H9 (cell line): ENCODE results near the gene DALRD3. TPM values are rescaled to one million over a fixed set of nuclear protein-coding genes. Genes with fewer than 3 reads are reported as not detected.

Experiments used
- DNase-seq: peaks from one replicate; pipeline ENCODE4 v3.0.0-alpha.2; 2017
- H2AFZ ChIP-seq: one replicate; pipeline ENCODE4 v1.6.1; 2013; ENCODE audit warnings: mild to moderate bottlenecking, low read length, control low read depth, moderate library complexity
- H2AK5ac ChIP-seq: 2 replicates; pipeline ENCODE4 v1.6.1; 2013; ENCODE audit warnings: low read length, control low read depth, mixed read lengths; ENCODE audit not compliant: insufficient read length
- H2BK120ac ChIP-seq: one replicate; pipeline ENCODE4 v1.6.1; 2013; ENCODE audit warnings: low read depth, mild to moderate bottlenecking, low read length, control low read depth, inconsistent platforms; ENCODE audit not compliant: poor library complexity, severe bottlenecking
- H2BK12ac ChIP-seq: 2 replicates; pipeline ENCODE4 v1.6.1; 2013; ENCODE audit warnings: low read length, control low read depth, mixed read lengths, low read depth; ENCODE audit not compliant: insufficient read length
- H2BK15ac ChIP-seq: 2 replicates; pipeline ENCODE4 v1.6.1; 2013; ENCODE audit warnings: low read depth, low read length, control low read depth
- H2BK20ac ChIP-seq: one replicate; pipeline ENCODE4 v1.6.1; 2013; ENCODE audit warnings: low read depth, mild to moderate bottlenecking, low read length, control low read depth, inconsistent platforms; ENCODE audit not compliant: poor library complexity, severe bottlenecking
- H2BK5ac ChIP-seq: 2 replicates; pipeline ENCODE4 v1.6.1; 2013; ENCODE audit warnings: low read length, control low read depth, mixed read lengths; ENCODE audit not compliant: insufficient read length
- H3K14ac ChIP-seq: 2 replicates; pipeline ENCODE4 v1.6.1; 2013; ENCODE audit warnings: low read length, control low read depth; ENCODE audit not compliant: insufficient read depth
- H3K18ac ChIP-seq: 2 replicates; pipeline ENCODE4 v1.6.1; 2013; ENCODE audit warnings: low read depth, mild to moderate bottlenecking, mixed read lengths, low read length, control low read depth; ENCODE audit not compliant: insufficient read length
- H3K23ac ChIP-seq: 2 replicates; pipeline ENCODE4 v1.6.1; 2013; ENCODE audit warnings: low read length, control low read depth, mixed read lengths, low read depth; ENCODE audit not compliant: insufficient read length
- H3K23me2 ChIP-seq: 2 replicates; pipeline ENCODE4 v1.6.1; 2013; ENCODE audit warnings: low read depth, mild to moderate bottlenecking, mixed read lengths, low read length, control low read depth; ENCODE audit not compliant: insufficient read length, poor library complexity, severe bottlenecking
- H3K27ac ChIP-seq: 2 replicates; pipeline ENCODE4 v1.5.1; 2013; ENCODE audit warnings: low read length, control low read depth, mixed read lengths, low read depth; ENCODE audit not compliant: insufficient read length
- H3K27me3 ChIP-seq: 2 replicates; pipeline ENCODE4 v1.6.1; 2013; ENCODE audit warnings: low read length, control low read depth, inconsistent platforms; ENCODE audit not compliant: insufficient read depth
- H3K4ac ChIP-seq: 2 replicates; pipeline ENCODE4 v1.6.1; 2013; ENCODE audit warnings: low read depth, mild to moderate bottlenecking, control low read depth, inconsistent platforms, low read length, moderate library complexity
- H3K4me1 ChIP-seq: 2 replicates; pipeline ENCODE4 v1.6.1; 2013; ENCODE audit warnings: low read length, control low read depth, inconsistent platforms; ENCODE audit not compliant: insufficient read depth
- H3K4me2 ChIP-seq: 2 replicates; pipeline ENCODE4 v1.6.1; 2013; ENCODE audit warnings: low read length, control low read depth, mixed read lengths; ENCODE audit not compliant: insufficient read length, insufficient read depth
- H3K56ac ChIP-seq: 2 replicates; pipeline ENCODE4 v1.6.1; 2013; ENCODE audit warnings: low read depth, mild to moderate bottlenecking, mixed read lengths, low read length, control low read depth; ENCODE audit not compliant: insufficient read length
- H3K79me1 ChIP-seq: 2 replicates; pipeline ENCODE4 v1.6.1; 2013; ENCODE audit warnings: low read depth, mild to moderate bottlenecking, moderate library complexity, low read length, control low read depth, inconsistent platforms; ENCODE audit not compliant: insufficient read depth, poor library complexity, severe bottlenecking
- H3K79me2 ChIP-seq: 2 replicates; pipeline ENCODE4 v1.6.1; 2013; ENCODE audit warnings: low read length, control low read depth, inconsistent platforms; ENCODE audit not compliant: insufficient read depth
- H3K9ac ChIP-seq: 2 replicates; pipeline ENCODE4 v1.6.1; 2013; ENCODE audit warnings: low read length, control low read depth, mixed read lengths; ENCODE audit not compliant: insufficient read length; ENCODE audit errors: extremely low read depth
- H3K9me3 ChIP-seq: one replicate; pipeline ENCODE4 v1.6.1; 2013; ENCODE audit warnings: low read depth, low read length, inconsistent platforms; ENCODE audit not compliant: control insufficient read depth
- H3T11ph ChIP-seq: one replicate; pipeline ENCODE4 v1.6.1; 2013; ENCODE audit warnings: mild to moderate bottlenecking, low read length, control low read depth, inconsistent platforms
- H4K20me1 ChIP-seq: one replicate; pipeline ENCODE4 v1.6.1; 2013; ENCODE audit not compliant: control insufficient read depth, insufficient read length, insufficient read depth
- H4K5ac ChIP-seq: 2 replicates; pipeline ENCODE4 v1.6.1; 2013; ENCODE audit warnings: low read depth, mild to moderate bottlenecking, mixed read lengths, low read length, control low read depth; ENCODE audit not compliant: insufficient read length
- H4K8ac ChIP-seq: replicated peaks from 2 replicates; pipeline ENCODE4 v1.6.1; 2013; ENCODE audit warnings: low read length, control low read depth, mixed read lengths, low read depth; ENCODE audit not compliant: insufficient read length
- H4K91ac ChIP-seq: 2 replicates; pipeline ENCODE4 v1.6.1; 2013; ENCODE audit warnings: low read depth, mild to moderate bottlenecking, moderate library complexity, mixed read lengths, low read length, control low read depth; ENCODE audit not compliant: insufficient read length
- H3K27ac Mint-ChIP-seq, 3 experiments: 2 replicates in 2 of 3; 3 replicates in 1 of 3; pipeline ENCODE4 v1.8.0; 2020 to 2021; ENCODE audit warnings: mixed read lengths in 3 of 3, mild to moderate bottlenecking in 1 of 3, moderate library complexity in 1 of 3
- H3K27me3 Mint-ChIP-seq: 2 replicates; pipeline ENCODE4 v1.8.0; 2021; ENCODE audit warnings: low read depth, mild to moderate bottlenecking, moderate library complexity, mixed read lengths
- H3K36me3 Mint-ChIP-seq, 3 experiments: 2 replicates in 2 of 3; 3 replicates in 1 of 3; pipeline ENCODE4 v1.8.0; 2020 to 2021; ENCODE audit warnings: low read depth in 3 of 3, mixed read lengths in 3 of 3; ENCODE audit not compliant: insufficient read depth in 1 of 3
- H3K4me1 Mint-ChIP-seq, 2 experiments: 2 replicates each; pipeline ENCODE4 v1.8.0; 2020; ENCODE audit warnings: mixed read lengths in 2 of 2
- H3K4me3 Mint-ChIP-seq, 2 experiments: 2 replicates in 1 of 2; 3 replicates in 1 of 2; pipeline ENCODE4 v1.8.0; 2020 to 2021; ENCODE audit warnings: mild to moderate bottlenecking in 2 of 2, mixed read lengths in 2 of 2, moderate library complexity in 1 of 2
- H3K9me3 Mint-ChIP-seq, 2 experiments: 2 replicates in 1 of 2; 3 replicates in 1 of 2; pipeline ENCODE4 v1.8.0; 2020; ENCODE audit warnings: mild to moderate bottlenecking in 2 of 2, mixed read lengths in 2 of 2, moderate library complexity in 1 of 2
- CTCF ChIP-seq: fragments of 200-600 bp; sonication (generic); conservative IDR thresholded peaks from 3 replicates; pipeline ENCODE4 v1.8.0; 2021; ENCODE audit warnings: antibody characterized with exemption, mild to moderate bottlenecking
- total RNA-seq: library from RNA; stranded (reverse); gene quantifications from 2 replicates; pipeline ENCODE4 v1.2.1, GENCODE V29; 2021

The DALRD3 gene
- total RNA-seq, 1 experiment from 2014 or later: 32.3 TPM

GRCh38 chr3:48993834-48994233 is 24.5 kb downstream of the DALRD3 start:
- Histone ChIP-seq H4K5ac (no peak overlapping the region), H2AFZ (no peak overlapping the region), H2BK12ac (no peak overlapping the region), H4K8ac (no peak overlapping the region), H2BK120ac (no peak overlapping the region), H2AK5ac (no peak overlapping the region), H2BK20ac (no peak overlapping the region), H2BK15ac (no peak overlapping the region), H3K4me2 (no peak overlapping the region), H3K23ac (no peak overlapping the region), H3T11ph (no peak overlapping the region), H3K79me2 (no peaks in the 10 kb centered on the region; the same call in 1 of the 2 replicates), H3K9ac (no peak overlapping the region), H3K9me3 (no peaks in the 10 kb centered on the region), H3K27me3 (no peaks in the 10 kb centered on the region), H4K91ac (no peak overlapping the region), H3K14ac (no peak overlapping the region), H3K79me1 (no peaks in the 10 kb centered on the region), H3K4ac (no peak overlapping the region), H2BK5ac (no peak overlapping the region), H4K20me1 (no peaks in the 10 kb centered on the region), H3K56ac (no peak overlapping the region), H3K23me2 (peaks cover 21% of the 10 kb centered on the region), H3K4me1 (peaks cover 11% of the 10 kb centered on the region; the same call in 1 of the 2 replicates), H3K18ac (no peak overlapping the region), H3K27ac (no peak overlapping the region)
- DNase-seq: no peak
- Mint-ChIP-seq H3K36me3 (peaks cover 5 to 24% (median 14%) of the 10 kb centered on the region in 3 experiments), H3K27me3 (no peaks in the 10 kb centered on the region), H3K27ac (no peak overlapping the region), H3K4me3 (no peak overlapping the region), H3K4me1 (peaks cover 21 to 24% of the 10 kb centered on the region in 2 experiments), H3K9me3 (no peaks in the 10 kb centered on the region)
- no peak for TF ChIP-seq CTCF
